Medulla oblongata (tissue), 1 donor: Measurements from ENCODE around the gene STAT5B.
"Not testable (repeated sequence)": the region's sequence is repeated elsewhere in the genome, so short reads cannot be mapped to it uniquely, and the experiment has no call there.

ENCODE experiments used
- DNase-seq: peaks from one replicate; pipeline ENCODE4 v3.0.0-alpha.2; 2015; ENCODE audit errors: extremely low spot score

The STAT5B gene

DNA sequence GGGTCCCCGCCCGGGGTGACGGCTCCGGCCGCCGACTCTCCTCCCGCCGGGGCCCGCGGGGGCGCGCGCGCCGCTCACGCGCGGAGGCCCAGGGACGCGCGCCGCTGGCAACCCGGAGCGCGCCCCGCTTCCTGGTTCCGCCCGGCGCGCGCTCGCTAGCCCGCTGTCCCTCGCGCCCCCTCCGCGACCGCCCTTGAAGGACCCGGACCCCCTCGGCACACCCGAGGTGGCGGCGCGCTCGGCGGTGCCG, at the start of gene STAT5B:
STAT5B (minus strand) TSS at position 33 of the 250 bp plus-strand sequence. CDS start 44,264 bp downstream, outside the sequence.
- peak; percentile 71 for DNase-seq

DNA sequence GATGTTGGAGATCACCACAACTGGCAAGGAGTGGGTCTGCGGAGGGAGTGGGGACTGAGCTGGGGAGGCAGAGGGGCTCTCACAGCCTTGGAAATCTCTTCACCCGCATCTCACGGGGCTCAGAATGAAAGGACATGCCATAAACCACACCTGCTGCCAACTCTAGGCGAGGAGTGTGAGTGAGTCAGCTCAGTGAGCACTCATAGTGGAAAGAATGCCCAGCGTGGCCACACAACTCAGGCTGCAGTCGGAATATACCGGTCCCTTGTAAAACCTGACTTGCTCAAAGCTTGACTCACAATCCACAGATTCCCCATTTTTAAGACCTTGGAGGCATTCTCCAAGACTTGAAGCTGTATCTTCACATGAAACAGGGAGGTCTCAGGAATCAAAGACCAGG, 48.8 kb upstream of the STAT5B start:
- no peak for DNase-seq

DNA sequence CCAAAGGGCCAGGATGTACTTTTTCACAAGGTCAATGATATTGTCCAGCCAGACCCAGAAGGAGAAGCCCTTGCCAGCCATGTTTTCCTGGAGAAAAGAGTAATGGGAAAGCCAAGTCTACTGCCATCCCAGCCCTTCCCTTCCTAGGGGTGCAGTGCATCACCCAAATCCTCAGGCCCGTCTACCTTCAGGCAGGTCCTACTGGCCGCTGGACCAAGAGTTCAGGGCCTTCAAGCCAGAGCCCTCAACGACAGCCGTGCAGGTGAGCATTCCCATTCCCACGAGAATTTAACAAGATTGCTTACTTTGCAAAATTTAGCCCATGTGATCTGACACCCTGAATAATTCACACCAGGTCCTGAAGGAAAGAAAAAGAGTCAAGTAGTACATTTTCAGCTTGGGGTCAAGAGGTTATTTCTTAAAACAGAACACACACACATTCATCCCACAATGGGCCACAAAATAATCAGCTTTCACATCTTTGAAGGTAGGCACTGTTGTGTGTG, 47.1 kb upstream of the STAT5B start:
- no peak for DNase-seq

DNA sequence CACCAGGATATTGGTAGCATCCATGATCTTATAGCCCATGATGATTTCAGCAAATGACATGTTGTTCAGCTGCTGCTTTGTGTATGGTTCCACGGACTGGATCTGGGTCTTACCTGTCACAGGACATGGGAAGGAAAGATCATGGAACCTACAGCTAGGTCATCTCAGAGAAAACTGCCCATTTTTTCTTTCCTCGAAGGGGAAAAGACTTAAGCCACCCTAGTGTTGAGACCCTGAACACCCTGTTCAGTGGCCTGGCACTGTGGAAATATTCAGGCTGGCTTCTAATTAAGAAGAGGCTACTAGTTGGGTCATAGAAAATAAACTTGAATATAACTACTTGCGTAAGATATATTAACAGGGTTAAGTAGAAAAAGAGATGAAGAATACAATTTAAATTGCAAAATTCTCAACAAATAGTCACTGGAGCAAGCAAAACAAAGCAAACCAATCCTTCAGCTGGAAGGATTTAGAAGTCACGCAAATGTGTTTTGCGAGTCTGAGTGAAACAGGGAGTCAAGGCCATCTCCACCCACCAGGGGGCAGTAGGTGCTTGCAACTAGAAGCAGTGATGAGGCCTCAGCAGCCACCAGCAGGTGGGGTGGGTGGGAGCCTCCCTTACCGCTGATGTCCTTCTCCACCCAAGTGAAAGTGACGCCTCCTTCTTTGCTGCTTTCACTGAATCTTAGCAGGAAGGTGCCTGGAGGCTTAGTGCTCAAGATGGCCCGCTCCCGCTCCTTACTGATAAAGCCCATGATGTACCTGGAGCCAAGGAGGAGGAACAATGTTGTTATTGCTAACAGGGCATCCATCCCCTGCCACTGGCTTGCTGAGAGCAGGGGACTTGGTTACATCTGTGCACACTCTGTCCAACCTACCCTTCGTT, 46.4 kb upstream of the STAT5B start:
- DNase-seq: peak; percentile 97

DNA sequence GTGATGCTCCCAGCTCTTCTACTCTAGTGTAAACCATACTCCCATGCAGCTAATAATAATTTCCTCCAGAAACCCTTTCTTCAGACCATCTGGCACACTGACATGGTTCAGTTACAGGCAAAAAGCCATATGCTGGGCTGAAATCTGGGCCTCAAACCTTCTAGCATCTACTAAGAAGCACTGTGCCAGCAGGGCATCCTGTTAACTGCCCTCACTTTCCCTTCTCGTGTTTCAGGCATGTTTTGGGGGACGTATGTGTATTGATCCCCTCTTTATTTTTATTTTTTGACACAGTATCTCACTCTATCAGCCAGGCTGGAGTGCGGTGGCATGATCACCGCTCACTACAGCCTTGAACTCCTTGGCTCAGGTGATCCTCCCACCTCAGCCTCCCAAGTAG, 45.4 kb upstream of the STAT5B start:
- DNase-seq: no peak

DNA sequence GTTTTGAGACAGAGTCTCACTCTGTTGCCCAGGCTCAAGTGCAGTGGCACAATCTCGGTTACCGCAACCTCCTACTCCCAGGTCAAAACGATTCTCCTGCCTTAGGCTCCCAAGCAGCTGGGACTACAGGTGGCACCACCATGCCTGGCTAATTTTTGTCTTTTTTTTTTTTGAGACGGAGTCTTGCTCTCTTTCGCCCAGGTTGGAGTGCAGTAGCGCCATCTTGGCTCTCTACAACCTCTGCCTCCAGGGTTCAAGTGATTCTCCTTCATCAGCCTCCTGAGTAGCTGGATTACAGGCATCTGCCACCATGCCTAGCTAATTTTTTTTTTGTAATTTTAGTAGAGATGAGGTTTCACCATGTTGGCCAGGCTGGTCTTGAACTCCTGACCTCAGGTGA, 41.8 kb upstream of the STAT5B start:
- DNase-seq: not testable (repeated sequence)

DNA sequence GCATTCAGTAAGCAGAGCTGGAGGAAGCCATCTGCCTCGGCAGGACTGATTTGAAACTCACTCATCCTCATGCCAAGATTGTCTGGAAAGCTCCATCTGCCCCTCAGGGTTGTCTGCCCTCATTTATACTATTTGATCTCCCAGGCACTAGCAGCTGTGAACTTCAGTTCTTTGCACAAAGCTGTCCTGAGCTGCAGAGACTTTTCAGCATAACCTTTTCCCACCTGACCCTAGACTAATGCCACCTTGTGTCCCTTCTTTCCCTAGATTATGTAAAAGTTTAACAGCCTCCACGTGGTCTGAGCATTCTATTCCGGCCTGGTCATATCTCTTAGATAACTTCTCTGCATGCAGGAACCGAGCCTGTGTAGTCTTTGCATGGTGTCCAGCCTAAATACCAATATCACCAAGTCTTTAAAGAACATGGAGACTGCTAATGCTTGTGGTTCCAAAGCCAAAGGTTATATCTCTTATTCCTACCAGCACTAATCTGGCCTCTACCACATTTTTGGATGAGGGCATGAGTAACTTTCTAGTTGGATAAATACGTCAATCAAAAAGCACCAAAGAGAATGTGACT, 41.2 kb upstream of the STAT5B start:
- DNase-seq: no peak

DNA sequence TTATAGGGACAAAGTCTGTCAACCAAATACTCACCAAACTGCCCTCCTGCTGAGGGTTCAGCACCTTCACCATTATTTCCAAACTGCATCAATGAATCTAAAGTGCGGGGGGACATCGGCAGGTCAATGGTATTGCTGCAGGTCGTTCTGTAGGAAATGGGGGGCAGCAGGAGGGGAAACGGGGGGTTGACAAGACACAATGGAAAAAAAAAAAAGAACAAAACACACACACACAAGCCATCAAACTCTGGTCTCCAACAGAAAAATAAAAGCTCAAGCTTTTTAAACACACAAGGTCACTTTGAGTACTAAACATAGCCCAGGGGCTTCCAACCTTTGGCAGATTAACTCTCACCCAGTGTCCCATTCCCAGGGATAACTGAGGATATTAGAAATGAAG, 40.6 kb upstream of the STAT5B start:
- DNase-seq: no peak

DNA sequence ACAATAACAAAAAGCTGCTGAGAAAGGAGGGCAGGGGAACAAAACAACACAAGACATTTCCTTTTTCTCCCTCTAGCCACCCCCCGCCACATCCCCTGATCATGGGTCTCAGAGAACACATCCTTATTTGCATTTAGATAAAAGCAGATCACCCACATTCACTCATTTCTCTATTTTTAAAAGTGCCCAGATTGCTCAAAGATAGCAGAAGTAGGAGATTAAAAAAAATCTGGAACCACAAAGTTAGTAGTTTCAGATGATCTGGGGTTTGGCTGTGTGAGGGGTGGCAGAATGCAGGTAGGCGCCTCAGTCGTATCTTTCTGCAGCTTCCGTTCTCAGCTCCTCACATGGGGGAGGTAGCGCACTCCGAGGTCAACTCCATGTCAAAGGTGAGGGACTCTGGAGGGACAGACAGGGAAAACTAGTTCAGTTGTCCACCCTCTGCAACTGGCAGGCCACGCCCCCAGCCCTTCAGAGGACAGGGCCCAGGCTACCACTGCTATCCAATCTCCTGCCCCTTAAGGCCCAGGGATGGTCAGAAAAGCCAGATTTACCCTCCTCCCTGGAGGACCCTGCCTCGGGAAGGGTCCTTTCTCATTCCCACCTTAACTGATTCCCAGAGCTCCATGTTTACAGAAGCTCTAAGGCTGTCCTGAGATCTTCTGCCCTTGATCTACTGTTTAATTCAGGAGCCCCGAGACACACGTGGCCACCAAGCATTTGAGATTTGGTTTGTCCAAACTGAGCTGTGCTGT, 39.4 kb upstream of the STAT5B start:
- peak; percentile 64 for DNase-seq

DNA sequence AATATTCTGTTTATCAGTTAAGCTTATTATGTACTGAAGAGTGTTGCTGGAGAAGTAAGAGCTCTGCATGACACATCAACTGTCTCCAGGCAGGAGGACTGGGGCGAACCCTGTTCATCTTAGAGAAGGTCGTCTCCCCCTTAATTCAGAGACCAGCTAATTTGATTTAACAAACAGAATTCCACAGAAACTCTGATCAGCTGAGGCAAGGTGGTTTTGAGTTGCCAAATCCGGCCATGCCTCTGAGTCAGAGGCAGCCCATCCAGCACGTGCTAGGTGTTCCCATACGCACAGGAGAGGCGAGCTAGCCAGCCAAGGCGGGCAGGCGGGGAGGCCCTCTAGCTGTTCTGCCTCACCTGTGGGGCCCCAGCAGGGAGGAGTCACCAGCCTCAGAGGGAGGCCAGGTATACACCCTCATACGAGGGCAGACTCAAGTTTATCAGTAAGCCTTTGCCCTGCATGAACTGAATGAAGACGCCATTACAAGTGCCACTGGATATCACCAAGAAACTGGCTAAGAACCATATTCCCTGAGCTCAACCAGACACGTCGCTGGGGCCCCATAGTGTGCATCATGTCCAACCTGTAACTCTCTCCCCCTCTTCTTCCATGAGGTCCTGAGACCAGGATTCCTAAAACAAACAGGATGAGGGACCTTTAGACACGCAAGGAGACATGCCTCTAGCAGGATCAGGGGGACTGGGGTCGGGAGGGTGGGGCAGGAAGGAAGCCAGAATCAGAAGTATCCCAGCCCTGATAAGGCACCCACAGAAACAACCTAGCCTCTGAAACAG, 37.8 kb upstream of the STAT5B start:
- no peak for DNase-seq

DNA sequence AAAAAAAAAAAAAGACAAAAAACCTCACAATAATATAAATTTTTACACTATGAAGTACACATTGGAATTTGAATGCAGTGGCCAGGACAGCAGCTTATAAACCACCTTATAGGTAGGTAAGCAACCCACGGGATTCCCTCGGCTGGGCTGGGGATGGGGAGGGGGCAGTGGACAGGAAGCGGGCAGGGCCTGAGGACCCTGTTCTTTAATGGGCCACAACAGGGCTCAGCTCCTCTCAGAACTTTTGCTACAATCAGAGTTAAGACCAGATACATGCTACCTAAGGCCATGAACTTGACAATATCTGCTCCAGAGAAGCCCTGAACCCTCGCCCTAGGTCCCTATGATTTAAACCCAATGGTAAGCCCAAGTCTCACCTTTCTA, 37.2 kb upstream of the STAT5B start:
- no peak for DNase-seq

DNA sequence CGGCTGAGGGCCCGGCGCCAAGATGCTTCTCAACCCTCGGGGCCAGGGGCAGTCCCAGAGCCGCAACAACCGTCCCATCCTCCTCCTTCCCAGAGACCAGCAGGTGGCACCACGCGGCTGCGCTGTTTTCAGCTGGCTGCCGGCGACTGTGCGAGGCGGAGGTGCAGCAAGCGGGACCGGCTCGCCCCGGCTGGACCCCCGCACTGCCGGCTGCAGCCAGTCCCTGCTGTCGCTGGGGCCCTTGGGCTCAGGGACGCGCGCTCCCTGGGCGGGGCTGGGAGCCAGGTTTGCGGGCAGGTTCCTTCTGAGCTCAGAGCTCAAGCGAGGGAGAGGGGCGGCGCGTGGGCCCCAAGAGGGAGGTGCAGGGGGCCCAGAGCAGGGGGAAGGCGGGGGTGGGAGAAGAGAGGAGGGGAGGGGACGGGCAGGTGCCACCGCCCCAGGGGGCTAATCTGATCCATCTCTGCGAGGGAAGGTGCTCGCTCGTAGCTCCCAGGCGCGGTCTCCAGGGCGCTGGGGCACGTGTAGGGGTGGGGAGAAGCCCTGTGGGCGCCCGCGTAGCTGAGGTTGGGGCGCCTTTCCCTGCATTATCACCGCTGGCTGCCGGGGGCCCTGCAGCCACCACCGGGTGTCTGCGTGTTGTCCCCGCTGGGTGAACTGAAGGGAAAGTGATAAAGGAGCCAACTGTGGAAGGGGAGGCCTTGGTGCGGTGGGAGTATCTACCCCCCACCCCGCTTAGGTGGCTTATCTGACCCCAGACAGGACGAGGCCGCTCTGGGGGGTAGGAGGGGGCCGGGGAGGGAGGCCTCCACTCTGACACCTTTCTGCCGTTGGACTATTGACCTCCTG, 36.3 kb upstream of the STAT5B start:
- peak; percentile 91 for DNase-seq

DNA sequence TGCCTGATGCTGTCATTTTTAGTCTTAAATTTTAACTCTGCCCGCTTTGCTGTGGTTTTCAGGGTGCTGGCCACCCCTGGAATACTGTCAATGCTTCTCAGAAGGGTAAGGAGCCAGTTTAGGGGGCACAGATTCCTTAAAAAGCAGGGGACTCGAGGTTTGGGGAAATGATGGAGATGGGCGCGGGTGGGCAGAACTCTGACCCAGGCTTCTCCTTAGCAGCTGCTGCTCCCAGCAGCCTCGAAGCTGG, 35.8 kb upstream of the STAT5B start:
- no peak for DNase-seq

DNA sequence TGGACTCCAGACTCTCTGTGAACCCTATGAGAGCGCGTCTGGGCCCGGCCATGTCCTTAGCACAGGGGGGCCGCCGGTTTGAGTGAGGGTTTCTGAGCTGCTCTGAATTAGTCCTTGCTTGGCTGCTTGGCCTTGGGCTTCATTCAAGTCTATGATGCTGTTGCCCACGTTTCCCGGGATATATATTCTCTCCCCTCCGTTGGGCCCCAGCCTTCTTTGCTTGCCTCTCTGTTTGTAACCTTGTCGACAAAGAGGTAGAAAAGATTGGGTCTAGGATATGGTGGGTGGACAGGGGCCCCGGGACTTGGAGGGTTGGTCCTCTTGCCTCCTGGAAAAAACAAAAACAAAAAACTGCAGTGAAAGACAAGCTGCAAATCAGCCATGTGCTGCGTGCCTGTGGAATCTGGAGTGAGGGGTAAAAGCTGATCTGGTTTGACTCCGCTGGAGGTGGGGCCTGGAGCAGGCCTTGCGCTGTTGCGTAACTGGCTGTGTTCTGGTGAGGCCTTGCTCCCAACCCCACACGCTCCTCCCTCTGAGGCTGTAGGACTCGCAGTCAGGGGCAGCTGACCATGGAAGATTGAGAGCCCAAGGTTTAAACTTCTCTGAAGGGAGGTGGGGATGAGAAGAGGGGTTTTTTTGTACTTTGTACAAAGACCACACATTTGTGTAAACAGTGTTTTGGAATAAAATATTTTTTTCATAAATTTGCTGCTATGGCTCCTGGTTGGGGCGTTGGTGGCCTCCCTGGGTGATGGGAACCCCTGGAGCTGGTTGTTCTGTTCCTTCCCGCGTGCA, 35.2 kb upstream of the STAT5B start:
- DNase-seq: peak; percentile 89

DNA sequence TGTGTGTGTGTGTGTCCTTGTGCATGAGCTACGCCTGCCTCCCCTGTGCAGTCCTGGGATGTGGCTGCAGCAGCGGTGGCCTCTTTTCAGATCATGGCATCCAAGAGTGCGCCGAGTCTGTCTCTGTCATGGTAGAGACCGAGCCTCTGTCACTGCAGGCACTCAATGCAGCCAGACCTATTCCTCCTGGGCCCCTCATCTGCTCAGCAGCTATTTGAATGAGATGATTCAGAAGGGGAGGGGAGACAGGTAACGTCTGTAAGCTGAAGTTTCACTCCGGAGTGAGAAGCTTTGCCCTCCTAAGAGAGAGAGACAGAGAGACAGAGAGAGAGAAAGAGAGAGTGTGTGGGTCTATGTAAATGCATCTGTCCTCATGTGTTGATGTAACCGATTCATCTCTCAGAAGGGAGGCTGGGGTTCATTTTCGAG, 34.6 kb upstream of the STAT5B start:
- DNase-seq: no peak

DNA sequence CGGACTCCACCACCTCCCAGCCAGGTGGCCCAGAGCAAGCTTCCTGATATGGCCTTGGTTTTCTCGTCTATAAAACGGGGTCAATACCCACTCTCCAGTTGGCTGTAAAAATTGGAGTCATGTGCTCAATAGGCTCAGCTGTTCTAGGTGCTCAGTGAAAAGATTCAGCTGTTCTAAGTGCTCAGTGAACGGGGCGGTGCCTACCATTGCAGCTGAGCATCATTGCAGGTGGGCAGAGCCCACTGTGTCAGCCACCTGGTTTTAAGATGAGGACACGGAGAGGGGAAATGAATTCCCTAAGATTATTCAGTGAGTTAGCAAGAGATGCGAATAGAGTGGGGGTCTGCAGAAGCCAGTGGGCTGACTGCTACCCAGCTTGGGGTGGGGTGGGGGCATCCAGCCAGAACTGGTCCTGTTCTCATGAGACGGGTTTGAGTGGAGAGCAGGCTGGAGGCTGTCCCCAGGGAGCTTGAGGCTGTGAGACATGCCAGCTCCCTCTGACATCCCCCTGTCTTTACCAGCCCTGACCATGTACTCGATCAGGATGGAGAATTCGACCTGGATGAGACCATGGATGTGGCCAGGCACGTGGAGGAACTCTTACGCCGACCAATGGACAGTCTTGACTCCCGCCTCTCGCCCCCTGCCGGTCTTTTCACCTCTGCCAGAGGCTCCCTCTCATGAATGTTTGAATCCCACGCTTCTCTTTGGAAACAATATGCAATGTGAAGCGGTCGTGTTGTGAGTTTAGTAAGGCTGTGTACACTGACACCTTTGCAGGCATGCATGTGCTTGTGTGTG, 34.0 kb upstream of the STAT5B start:
- no peak for DNase-seq

DNA sequence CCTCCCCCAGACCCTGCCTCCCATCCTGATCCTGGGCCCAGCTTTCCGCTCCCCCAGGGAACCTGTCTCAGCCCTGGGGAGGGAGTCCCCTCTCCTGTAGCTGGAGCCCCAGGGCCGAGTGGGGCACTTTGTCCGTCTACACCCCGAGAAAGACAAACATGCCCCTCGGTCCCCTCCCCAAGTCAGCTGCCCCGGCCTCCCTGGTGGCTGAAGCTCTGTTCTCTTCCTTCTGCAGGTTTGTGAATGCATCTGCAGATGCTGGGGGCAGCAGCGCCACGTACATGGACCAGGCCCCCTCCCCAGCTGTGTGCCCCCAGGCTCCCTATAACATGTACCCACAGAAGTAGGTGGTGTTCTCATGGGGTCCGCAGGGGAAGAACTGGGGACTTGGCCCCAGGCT, 33.0 kb upstream of the STAT5B start:
- DNase-seq: no peak

DNA sequence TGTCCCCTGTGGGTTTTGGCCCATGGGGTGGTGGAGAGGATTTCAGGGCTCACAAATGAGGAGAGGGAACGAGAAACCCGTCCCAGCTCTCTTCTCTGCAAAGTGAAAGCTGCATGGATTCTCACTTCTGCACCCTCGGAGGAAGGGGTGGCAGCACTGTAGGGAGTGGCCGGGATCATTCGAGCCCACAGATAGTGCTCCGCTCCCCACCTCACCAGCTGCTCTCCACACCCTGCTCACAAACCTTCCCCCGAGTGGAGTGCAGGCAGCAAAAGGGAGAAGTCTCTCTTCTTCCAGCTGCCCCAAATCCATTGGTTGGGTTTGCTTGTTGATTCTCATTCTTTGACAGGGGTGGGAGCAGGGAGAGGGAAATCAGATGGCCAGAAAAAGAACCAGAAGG, 32.3 kb upstream of the STAT5B start:
- no peak for DNase-seq

DNA sequence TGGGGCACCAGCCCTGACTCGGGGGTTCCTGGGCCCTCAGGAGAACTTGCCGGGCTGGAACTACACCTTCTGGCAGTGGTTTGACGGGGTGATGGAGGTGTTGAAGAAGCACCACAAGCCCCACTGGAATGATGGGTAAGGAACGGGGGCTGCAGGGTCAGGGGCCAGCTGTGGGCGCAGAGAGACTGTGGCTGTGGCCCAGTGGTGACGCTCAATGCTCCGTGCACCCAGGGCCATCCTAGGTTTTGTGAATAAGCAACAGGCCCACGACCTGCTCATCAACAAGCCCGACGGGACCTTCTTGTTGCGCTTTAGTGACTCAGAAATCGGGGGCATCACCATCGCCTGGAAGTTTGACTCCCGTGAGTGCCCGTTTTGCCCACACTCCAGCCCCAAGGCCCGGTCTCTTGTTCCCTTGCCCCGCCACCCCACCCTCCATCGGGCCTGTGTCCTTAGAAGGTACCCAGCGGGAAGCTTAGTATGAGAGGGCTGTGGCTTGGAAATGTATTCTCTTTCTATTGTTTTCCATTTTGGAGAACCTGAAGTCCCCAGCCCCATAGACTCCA, 31.3 kb upstream of the STAT5B start:
- DNase-seq: no peak

DNA sequence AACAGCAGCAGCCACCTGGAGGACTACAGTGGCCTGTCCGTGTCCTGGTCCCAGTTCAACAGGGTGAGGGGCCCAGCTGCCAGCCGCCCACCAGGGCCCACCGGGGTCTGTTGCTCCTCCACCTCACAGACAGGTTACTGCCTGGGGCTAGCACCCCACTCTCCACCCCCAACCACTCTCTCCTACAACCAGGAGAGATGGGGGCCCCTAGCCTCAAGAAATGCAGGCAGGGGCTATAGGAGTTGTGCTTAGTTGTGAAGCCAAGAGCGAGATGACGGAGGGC, 30.1 kb upstream of the STAT5B start:
- no peak for DNase-seq
